ENCODE results near the gene TRIM8.
"Not testable (repeated sequence)": the region's sequence is repeated elsewhere in the genome, so short reads cannot be mapped to it uniquely, and the experiment has no call there.

The TRIM8 gene

GRCh38 chr10:102673819-102674511, 29.7 kb downstream of the TRIM8 start:
- peak; percentile 51 for DNase-seq

- DNase-seq: no peak
These were observed 30.3 kb downstream of the TRIM8 start for GRCh38 chr10:102674566-102674965.

- no peak for DNase-seq
These were observed 30.9 kb downstream of the TRIM8 start for GRCh38 chr10:102675011-102675665.

GRCh38 chr10:102675666-102676533, 31.6 kb downstream of the TRIM8 start:
- DNase-seq: no peak

- DNase-seq: no peak
These were observed 32.4 kb downstream of the TRIM8 start for GRCh38 chr10:102676534-102677315.

- no peak for DNase-seq
These were observed 33.2 kb downstream of the TRIM8 start for GRCh38 chr10:102677331-102678067.

GRCh38 chr10:102678068-102678400, 33.8 kb downstream of the TRIM8 start:
- no peak for DNase-seq

- DNase-seq: no peak
These were observed 34.6 kb downstream of the TRIM8 start for GRCh38 chr10:102678842-102679289.

GRCh38 chr10:102679596-102679995, 35.3 kb downstream of the TRIM8 start:
- no peak for DNase-seq

- no peak for DNase-seq
These were observed 37.4 kb downstream of the TRIM8 start for GRCh38 chr10:102681696-102682095.

GRCh38 chr10:102682416-102682815, 38.1 kb downstream of the TRIM8 start:
- DNase-seq: no peak

GRCh38 chr10:102682981-102683380, 38.7 kb downstream of the TRIM8 start:
- DNase-seq: no peak

- DNase-seq: no peak
These were observed 39.5 kb downstream of the TRIM8 start for GRCh38 chr10:102683736-102684135.

- no peak for DNase-seq
These were observed 47.2 kb downstream of the TRIM8 start for GRCh38 chr10:102691285-102692066.

GRCh38 chr10:102695401-102695800, 51.1 kb downstream of the TRIM8 start:
- DNase-seq: not testable (repeated sequence)

- DNase-seq: no peak
These were observed 52.5 kb downstream of the TRIM8 start for GRCh38 chr10:102696736-102697135.

- no peak for DNase-seq
These were observed 54.6 kb downstream of the TRIM8 start for GRCh38 chr10:102698894-102699293.

GRCh38 chr10:102701272-102701671, 57.0 kb downstream of the TRIM8 start:
- DNase-seq: no peak

- DNase-seq: no peak
These were observed 57.5 kb downstream of the TRIM8 start for GRCh38 chr10:102701796-102702195.

GRCh38 chr10:102702742-102703141, 58.5 kb downstream of the TRIM8 start:
- no peak for DNase-seq

- DNase-seq: no peak
These were observed 60.6 kb downstream of the TRIM8 start for GRCh38 chr10:102704915-102705314.

Data from stimulated activated CD4-positive, alpha-beta T cell treated with anti-CD3 and anti-CD28 coated beads, Interleukin-12 subunit alpha, Interleukin-12 subunit beta, amount 100 ng/mL, for 4 hours (primary cell).